ENCODE measurements around the gene TNS3.

Gene TNS3

GRCh38 chr7:47625861-47626715 is 44.2 kb upstream of the TNS3 start:
- H3K27ac ChIP-seq (replicated peaks), result no peak overlapping the region
- DNase-seq (ENCODE audit: low read depth in 1 of 2, low spot score in 1 of 2), result no peak
- TF ChIP-seq POLR2AphosphoS5 (IDR thresholded peaks at IDR 0.05; ENCODE audit: low read depth) (no peak), REST (IDR thresholded peaks at IDR 0.05; ENCODE audit: insufficient replicate concordance, low read depth) (no peak), CTCF (IDR thresholded peaks at IDR 0.05; ENCODE audit: insufficient read depth, low read length) (no peak), GABPA (IDR thresholded peaks at IDR 0.05; ENCODE audit: low read depth) (no peak)
- no peak overlapping the region for H3K4me3 ChIP-seq (replicated peaks; ENCODE audit: insufficient read depth, low read length)
- H3K27me3 ChIP-seq (ENCODE audit: insufficient read depth, poor library complexity, severe bottlenecking), result no peaks in the 10 kb centered on the region

GRCh38 chr7:47624689-47625088 is 42.8 kb upstream of the TNS3 start:
- no peak for DNase-seq (ENCODE audit: low read depth in 1 of 2, low spot score in 1 of 2)
- no peaks in the 10 kb centered on the region for H3K27me3 ChIP-seq (ENCODE audit: insufficient read depth, poor library complexity, severe bottlenecking)
- H3K4me3 ChIP-seq (replicated peaks; ENCODE audit: insufficient read depth, low read length), result no peak overlapping the region
- no peak overlapping the region for H3K27ac ChIP-seq (replicated peaks)
- TF ChIP-seq CTCF (IDR thresholded peaks at IDR 0.05; ENCODE audit: insufficient read depth, low read length) (no peak), POLR2AphosphoS5 (IDR thresholded peaks at IDR 0.05; ENCODE audit: low read depth) (no peak), SPI1 (IDR thresholded peaks at IDR 0.05; ENCODE audit: borderline replicate concordance, low read depth) (no peak), GABPA (IDR thresholded peaks at IDR 0.05; ENCODE audit: low read depth) (no peak), REST (IDR thresholded peaks at IDR 0.05; ENCODE audit: insufficient replicate concordance, low read depth) (no peak)

- H3K27me3 ChIP-seq (ENCODE audit: insufficient read depth, poor library complexity, severe bottlenecking), result no peaks in the 10 kb centered on the region
- H3K27ac ChIP-seq (replicated peaks), result no peak overlapping the region
- TF ChIP-seq SPI1 (IDR thresholded peaks at IDR 0.05; ENCODE audit: borderline replicate concordance, low read depth), result no peak
- TF ChIP-seq CTCF (IDR thresholded peaks at IDR 0.05; ENCODE audit: insufficient read depth, low read length), result no peak
- H3K4me3 ChIP-seq (replicated peaks; ENCODE audit: insufficient read depth, low read length), result no peak overlapping the region
- DNase-seq (ENCODE audit: low read depth in 1 of 2, low spot score in 1 of 2), result no peak
Observed at GRCh38 chr7:47622946-47623640, 41.2 kb upstream of the TNS3 start.

All from HL-60 (cell line).